ENCODE data around the gene RECQL. TPM values are rescaled to one million over a fixed set of nuclear protein-coding genes. Genes with fewer than 3 reads are reported as not detected.

The RECQL gene
- total RNA-seq, 1 donor from 2014 or later: 15.7 TPM

DNA sequence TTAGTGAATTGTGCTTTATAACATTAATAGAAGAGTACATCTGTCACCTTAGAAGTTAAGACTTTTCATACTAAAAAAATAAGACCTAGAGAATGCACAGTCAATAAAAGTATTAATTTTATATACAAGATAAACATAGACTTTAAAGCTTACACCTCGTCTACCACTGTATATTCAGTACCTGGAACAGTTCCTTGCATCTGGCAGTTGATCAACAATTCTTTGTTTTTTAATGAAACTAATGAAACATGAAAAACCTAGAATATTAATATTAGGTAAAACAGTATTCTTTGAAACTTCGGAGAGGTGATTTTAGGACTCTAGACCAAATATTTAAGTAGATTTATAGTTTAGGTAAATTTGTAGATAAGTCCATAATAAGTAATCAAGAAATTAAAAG lies 4.5 kb upstream of the RECQL start:
- peaks cover 33% of the 10 kb centered on the region for H3K4me1 ChIP-seq
- intact Hi-C loops (cut with DNase I): no loop called here
- TF ChIP-seq POLR2A (IDR thresholded peaks at IDR 0.05) (no peak), CTCF (IDR thresholded peaks at IDR 0.05) (no peak), POLR2AphosphoS5 (IDR thresholded peaks at IDR 0.05; ENCODE audit: insufficient read depth in 1 of 2, low read depth in 1 of 2) (no peak)

DNA sequence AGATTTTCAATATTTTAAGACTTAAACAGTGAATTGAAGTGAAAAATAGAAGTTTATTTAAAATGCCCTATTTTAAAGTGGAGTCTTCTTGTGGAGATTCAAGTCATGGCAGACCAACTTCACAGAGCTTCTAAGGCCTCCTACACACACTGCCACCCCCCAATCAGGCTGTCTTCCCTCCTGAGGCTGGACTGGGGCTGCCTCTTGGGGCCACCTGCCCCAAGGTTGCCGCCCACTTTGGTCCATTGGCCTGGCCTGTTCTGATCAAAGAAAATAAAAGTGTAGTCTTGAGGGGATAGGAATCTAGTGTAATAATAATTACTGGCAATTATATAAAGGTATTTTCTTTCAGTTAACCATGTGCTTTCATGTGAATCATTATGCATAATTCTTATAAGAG lies 1.4 kb upstream of the RECQL start:
- H3K4me1 ChIP-seq: peaks cover 52% of the 10 kb centered on the region
- peaks cover 0 to 8% of the 10 kb centered on the region in 2 donors for H3K36me3 ChIP-seq
- H3K4me3 ChIP-seq: peak overlapping the region in 1 of 2 donors; percentile 73
- H3K27ac ChIP-seq: no peak overlapping the region
- intact Hi-C loops (cut with DNase I): no loop called here
- no peak for DNase-seq (ENCODE audit: extremely low spot score in 2 of 2)
- H3K27me3 ChIP-seq: no peaks in the 10 kb centered on the region
- TF ChIP-seq CTCF (IDR thresholded peaks at IDR 0.05): no peak
- no peak for TF ChIP-seq POLR2A (IDR thresholded peaks at IDR 0.05)
- no peak for TF ChIP-seq POLR2AphosphoS5 (IDR thresholded peaks at IDR 0.05; ENCODE audit: insufficient read depth in 1 of 2, low read depth in 1 of 2)
- H3K9me3 ChIP-seq: no peaks in the 10 kb centered on the region

More for the DNA sequence above, 4.5 kb upstream of the RECQL start:
- H3K27ac ChIP-seq: no peak overlapping the region
- no peaks in the 10 kb centered on the region for H3K27me3 ChIP-seq
- H3K9me3 ChIP-seq: no peaks in the 10 kb centered on the region
- H3K4me3 ChIP-seq: no peak overlapping the region
- DNase-seq (ENCODE audit: extremely low spot score in 2 of 2): no peak
- peaks cover 0 to 22% of the 10 kb centered on the region in 2 donors for H3K36me3 ChIP-seq

DNA sequence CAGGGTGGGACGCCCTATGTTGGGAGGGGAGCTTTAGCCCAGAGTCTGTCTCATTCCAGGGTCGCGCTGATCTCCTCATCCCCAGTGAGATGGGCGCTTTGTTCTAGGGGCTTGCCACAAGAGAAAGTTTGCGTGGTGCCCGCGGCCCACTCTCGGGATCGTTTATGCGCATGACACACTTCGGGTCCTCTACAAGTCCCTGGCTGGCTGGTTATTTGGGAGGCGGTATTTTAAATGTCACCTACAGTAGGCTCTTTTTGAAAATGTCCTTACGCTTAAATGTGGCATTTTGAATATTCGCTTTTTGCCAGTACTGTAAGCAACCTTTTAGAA lies 695 bp upstream of the RECQL start:
- intact Hi-C loops (cut with DNase I): no loop called here
- no peak for DNase-seq (ENCODE audit: extremely low spot score in 2 of 2)

GRCh38 chr12:21500786-21501257 lies 613 bp downstream of the RECQL start:
- TF ChIP-seq POLR2AphosphoS5 (IDR thresholded peaks at IDR 0.05; ENCODE audit: insufficient read depth in 1 of 2, low read depth in 1 of 2) (no peak), POLR2A (IDR thresholded peaks at IDR 0.05) (no peak), CTCF (IDR thresholded peaks at IDR 0.05) (no peak)
- peak overlapping the region; percentile 73 to 96 for H3K4me3 ChIP-seq
- H3K9me3 ChIP-seq: no peaks in the 10 kb centered on the region
- peaks cover 52% of the 10 kb centered on the region for H3K4me1 ChIP-seq
- H3K36me3 ChIP-seq: peaks cover 0 to 25% of the 10 kb centered on the region in 2 donors
- intact Hi-C loops (cut with DNase I): no loop called here
- H3K27ac ChIP-seq: peak overlapping the region; percentile 67
- DNase-seq (ENCODE audit: extremely low spot score in 2 of 2): no peak
- H3K27me3 ChIP-seq: no peaks in the 10 kb centered on the region

More for the DNA sequence above, 695 bp upstream of the RECQL start:
- peaks cover 0 to 14% of the 10 kb centered on the region in 2 donors for H3K36me3 ChIP-seq
- peak overlapping the region; percentile 74 for H3K27ac ChIP-seq
- no peak for TF ChIP-seq CTCF (IDR thresholded peaks at IDR 0.05)
- no peak for TF ChIP-seq POLR2AphosphoS5 (IDR thresholded peaks at IDR 0.05; ENCODE audit: insufficient read depth in 1 of 2, low read depth in 1 of 2)
- no peak for TF ChIP-seq POLR2A (IDR thresholded peaks at IDR 0.05)
- peaks cover 52% of the 10 kb centered on the region for H3K4me1 ChIP-seq
- peak overlapping the region; percentile 73 to 96 for H3K4me3 ChIP-seq
- H3K9me3 ChIP-seq: no peaks in the 10 kb centered on the region
- no peaks in the 10 kb centered on the region for H3K27me3 ChIP-seq

- Histone ChIP-seq H3K36me3 (peaks cover 0 to 28% of the 10 kb centered on the region in 2 donors), H3K9me3 (no peaks in the 10 kb centered on the region), H3K27me3 (no peaks in the 10 kb centered on the region), H3K27ac (no peak overlapping the region), H3K4me3 (no peak overlapping the region), H3K4me1 (peaks cover 49% of the 10 kb centered on the region)
- DNase-seq (ENCODE audit: extremely low spot score in 2 of 2): no peak
- intact Hi-C loops (cut with DNase I): no loop called here
- TF ChIP-seq POLR2AphosphoS5 (IDR thresholded peaks at IDR 0.05; ENCODE audit: insufficient read depth in 1 of 2, low read depth in 1 of 2): no peak
- no peak for TF ChIP-seq CTCF (IDR thresholded peaks at IDR 0.05)
- no peak for TF ChIP-seq POLR2A (IDR thresholded peaks at IDR 0.05)
Measured at GRCh38 chr12:21499765-21500164, 1.7 kb downstream of the RECQL start.

Measured in vagina (tissue), 2 donors.